HG02763 (cell line): ENCODE results near the gene SPAG5.

ENCODE experiments used
- ATAC-seq: cut with Tn5 transposase; IDR thresholded peaks from one replicate; pipeline ENCODE4 v1.9.1; 2021; ENCODE audit warnings: mild to moderate bottlenecking, moderate library complexity; ENCODE audit not compliant: unreplicated experiment

SPAG5 gene

DNA sequence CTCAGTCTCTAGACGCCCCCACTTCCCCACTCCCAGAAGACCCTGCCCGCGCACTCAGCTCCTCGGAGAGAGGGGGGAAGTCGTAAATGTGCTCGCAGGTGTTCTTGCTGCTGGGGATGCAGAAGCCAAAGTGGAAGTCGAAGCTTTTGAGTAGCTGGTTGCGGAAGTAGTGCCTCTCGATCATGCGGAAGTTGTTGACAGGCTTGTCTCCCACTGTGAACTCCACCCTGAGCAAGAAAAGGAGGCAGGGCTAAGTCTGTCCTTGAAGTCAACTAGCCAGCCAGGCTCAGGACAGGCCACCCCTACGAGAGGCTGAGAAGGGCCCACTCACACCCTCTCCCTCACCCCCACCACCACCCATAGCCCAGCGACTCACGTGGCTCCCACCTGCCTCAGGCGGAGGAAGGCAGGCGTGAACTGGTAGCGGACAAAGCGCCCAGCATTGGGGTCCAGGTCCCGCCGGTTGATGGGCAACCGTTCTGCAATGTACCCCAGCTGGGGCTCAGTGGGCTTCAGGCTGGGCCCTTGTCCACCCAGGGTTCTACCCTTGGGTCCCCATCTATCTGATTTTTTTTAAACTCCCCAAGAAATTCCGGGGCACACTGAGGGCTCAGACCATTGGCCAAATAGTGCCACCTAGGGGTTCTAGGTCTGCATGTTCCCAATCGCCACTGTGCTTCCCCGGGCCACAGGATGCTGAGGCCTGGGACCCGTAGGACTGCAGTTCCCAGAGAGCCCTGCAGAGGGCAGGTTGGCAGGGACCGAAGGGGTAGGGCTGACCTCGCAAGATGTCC, 51.0 kb downstream of the SPAG5 start:
- no peak for ATAC-seq

GRCh38 chr17:28547096-28547622, 51.7 kb downstream of the SPAG5 start:
- ATAC-seq: no peak

DNA sequence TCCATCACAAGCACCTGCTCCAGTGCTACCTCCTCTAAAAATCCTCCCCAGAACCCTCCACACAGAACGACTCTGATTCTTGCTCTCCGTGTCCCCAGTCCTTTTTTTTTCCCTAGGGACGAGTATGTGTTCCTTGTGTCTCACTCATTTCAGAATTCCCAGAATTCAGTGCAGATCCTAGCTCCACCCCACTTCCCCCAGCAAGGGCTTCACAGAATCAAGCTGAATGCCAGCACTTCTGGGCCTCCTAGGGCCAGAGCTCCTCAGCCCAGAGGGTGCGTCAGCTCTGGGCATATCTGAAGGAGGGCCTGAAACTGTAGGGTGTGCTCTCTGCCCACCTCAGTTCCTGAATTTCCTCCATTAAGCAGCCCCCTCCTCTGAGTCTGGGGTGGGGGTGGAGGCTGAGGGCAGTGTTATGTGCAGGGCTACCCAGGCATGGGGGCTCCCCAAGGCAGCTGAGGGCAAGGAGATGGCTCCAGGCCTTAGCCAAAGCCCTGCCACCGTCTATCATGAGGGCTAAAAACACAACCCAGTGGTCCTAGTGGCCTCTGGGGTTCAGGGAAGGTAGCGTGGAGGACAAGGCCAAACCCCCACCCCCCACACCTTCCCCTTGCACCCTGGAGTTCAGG, 52.9 kb downstream of the SPAG5 start:
- ATAC-seq: no peak

GRCh38 chr17:28545141-28545503, 53.7 kb downstream of the SPAG5 start:
- no peak for ATAC-seq

DNA sequence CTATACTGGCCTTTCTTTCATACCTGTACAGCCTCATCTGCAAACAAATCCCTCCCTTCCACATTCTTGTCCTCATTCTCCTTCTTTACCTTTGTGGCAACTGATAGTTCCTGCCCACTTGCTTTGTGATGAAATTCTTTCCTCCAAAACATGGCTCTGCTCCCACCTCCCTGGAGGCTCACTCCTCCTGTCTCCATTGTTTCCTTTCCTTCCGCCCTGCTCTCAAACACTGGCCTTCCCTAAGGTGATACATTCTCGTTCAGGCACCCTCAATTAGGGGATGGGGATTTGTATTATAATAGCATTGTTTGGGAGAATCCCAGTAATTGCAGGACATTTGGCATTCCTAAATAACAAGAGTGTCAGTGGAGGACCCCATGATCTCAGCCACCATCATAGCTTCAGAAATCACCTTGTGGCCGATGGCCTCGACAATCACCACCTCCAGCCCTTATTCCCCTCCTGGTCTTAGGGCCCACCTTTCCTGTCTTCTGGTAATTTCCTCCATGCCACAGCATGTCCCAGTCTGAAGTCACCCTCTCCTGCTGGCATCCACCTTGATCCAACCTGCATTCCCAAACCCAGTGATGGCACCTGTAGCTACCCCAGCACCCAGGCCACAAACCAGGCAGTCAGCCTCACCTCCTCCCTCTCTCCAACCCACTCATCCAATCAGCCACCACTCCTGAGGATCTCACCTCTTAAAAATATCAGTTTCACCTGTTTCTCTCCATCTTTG, 54.3 kb downstream of the SPAG5 start:
- no peak for ATAC-seq

DNA sequence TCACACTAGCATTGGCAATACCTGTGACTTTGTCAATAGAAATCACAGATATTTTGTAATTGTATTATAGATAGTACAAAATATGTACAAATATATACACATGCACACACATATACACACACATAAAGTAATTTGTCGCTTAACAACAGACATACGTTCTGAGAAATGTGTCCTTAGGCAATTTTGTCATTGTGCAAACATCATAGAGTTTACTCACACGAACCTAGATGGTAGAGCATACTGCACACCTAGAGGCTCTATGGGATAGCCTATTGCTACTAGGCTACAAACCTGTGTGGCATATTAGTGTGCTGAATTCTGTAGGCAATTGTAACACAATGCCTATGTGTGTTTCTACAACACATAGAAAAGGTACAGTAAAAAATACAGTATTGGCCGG, 57.4 kb downstream of the SPAG5 start:
- ATAC-seq: no peak

DNA sequence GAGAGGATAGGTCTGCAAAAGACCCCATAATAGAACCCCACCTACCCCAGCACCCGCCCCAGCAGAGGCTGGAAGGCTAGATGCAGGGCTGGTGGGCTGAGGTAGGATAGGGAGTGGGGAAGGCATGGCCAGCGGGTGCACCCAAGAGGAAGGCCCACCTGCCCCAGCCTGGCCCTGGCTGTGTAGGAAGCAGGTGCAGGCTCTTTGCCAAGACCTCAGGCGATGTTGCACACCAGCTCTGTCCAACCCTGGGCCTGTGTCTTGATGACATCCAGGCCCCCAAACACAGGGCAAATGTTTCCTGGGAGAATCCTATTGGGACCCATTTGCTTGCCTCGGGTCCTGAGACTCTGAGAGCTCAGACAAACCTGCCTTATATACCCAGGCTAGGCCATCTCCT, 58.6 kb downstream of the SPAG5 start:
- ATAC-seq: no peak

DNA sequence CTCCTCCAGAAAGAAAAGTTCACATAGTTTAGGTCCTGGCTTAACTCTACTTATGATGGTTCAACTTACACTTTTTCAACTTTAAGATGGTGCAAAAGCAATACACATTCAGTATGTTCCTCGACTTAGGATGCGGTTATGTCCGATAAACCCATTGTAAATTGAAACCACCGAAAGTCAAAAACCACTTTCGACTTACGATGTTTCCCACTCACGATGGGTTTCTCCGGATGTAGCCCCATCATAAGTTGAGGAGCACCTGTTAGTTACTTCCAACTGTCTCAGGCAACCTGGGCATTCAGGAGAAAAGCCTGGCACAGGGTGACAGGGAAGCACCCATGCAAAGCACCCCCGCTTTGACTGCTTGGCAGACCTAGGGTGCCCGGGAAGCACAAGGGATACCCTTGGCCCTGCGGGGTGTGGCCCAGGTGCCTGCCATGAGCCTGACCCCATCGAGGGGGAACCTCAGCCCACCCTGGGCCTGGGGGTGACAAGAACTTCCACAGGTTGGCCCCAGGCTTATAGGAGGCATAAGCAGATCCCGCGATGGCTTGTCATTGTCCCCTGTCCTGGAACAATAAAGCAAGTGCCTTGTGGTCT, 60.4 kb downstream of the SPAG5 start:
- ATAC-seq: no peak

GRCh38 chr17:28537219-28537610, 61.6 kb downstream of the SPAG5 start:
- no peak for ATAC-seq

- no peak for ATAC-seq
These were observed 62.1 kb downstream of the SPAG5 start for GRCh38 chr17:28536532-28537218.

- ATAC-seq: no peak
These were observed 64.0 kb downstream of the SPAG5 start for GRCh38 chr17:28534740-28535375.

GRCh38 chr17:28533091-28533807, 65.6 kb downstream of the SPAG5 start:
- no peak for ATAC-seq

- no peak for ATAC-seq
These were observed 66.5 kb downstream of the SPAG5 start for GRCh38 chr17:28532050-28532960.

- no peak for ATAC-seq
These were observed 67.9 kb downstream of the SPAG5 start for GRCh38 chr17:28530926-28531325.

- ATAC-seq: no peak
These were observed 68.6 kb downstream of the SPAG5 start for GRCh38 chr17:28530250-28530649.

DNA sequence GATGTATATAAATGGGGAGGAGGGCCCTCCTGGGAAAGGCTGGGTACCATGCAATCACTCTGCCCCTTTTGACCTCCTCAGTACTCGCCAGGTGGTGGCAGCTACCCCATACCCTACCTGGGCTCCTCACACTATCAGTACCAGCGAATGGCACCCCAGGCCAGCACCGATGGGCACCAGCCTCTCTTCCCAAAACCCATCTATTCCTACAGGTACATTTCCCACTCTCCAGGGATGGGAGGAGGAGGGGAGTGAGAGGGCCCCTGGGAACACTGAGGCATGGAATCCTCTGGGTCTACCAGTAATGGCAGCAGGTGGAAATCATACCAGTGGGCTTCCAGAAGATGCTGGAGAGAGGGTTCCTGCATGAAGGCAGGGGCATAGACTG, 69.8 kb downstream of the SPAG5 start:
- ATAC-seq: no peak

DNA sequence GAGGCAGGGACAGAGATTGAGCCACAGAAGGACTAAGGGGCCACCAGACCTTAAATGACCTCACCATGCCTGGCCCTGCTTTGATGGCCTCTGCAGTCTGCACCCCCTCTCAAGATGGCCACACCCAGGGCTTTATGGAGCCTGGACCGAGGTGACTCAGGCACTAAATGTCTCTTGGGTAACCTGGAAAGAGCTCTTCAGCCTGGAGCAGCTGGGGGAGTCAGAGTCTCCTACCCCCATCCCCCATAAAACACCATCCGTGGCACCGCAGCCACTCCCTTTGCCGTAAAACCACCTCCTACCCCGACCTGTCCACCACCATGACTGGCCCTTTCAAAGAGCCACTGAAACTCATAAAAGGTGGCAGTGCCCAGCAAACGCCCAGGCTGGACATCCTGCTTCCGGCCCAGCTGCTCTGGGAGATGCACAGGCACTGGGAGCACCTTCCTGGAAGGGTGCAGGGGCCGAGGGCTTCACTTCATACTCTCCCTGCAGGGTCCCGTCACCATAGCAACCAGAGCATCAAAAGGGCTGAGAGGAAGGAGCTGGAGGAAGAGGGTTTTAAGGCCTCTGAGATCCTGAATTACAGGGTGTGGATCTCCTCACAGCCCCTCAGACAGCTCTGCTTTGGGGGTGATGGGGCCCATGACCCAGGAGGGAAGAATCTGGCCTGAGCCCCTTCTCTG, 70.4 kb downstream of the SPAG5 start:
- no peak for ATAC-seq

DNA sequence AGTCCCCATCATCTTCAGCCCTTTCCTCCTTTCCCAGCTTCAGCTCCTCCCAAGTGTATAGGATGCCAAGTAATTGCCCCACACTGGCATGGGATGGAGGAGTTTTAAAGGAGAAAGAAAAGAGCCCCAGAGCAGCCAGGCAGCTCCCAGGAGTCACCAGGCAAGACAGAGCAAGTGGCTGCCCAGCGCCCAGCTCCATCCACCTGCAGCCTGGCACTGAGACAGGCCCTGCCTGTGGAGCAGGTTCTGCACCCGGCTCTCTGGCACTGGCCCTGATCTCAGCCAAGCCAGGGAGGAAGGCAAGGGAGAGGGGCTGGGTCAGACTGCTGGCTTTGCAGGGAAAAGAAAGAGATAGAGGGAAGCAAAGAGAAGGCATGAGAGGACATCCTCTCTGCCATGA, 71.0 kb downstream of the SPAG5 start:
- ATAC-seq: no peak
